ENCODE measurements around the gene SMARCA2. TPM values are rescaled to one million over a fixed set of nuclear protein-coding genes. Genes with fewer than 3 reads are reported as not detected.

The SMARCA2 gene
- polyA plus RNA-seq, 1 donor from 2014 or later: 150 TPM

DNA sequence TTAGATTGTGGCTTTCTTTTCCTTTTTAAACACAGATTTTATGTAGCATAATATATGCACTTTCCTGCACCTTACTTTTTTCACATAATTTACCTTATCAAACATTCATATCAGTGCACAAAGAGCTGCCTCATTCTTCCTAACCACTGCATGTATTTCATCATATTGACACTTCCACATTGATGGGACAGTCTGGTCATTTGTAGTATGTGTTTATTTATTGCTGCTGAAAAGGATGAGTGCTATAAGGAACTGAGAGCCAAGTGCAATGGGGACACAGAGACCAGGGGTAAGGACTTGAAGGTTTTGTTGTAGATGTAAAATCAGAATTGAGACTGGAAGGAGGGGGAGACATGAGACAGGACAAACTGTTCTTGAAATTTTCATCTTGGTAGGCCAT, 193.8 kb downstream of the SMARCA2 start:
- Histone ChIP-seq H3K9me3 (ENCODE audit: low read length) (no peaks in the 10 kb centered on the region), H3K79me2 (replicated peaks; ENCODE audit: insufficient read depth, low read length) (no peaks in the 10 kb centered on the region), H4K20me1 (ENCODE audit: insufficient read depth) (no peaks in the 10 kb centered on the region), H3K4me3 (ENCODE audit: low read length) (no peak overlapping the region), H3K36me3 (ENCODE audit: insufficient read depth, low read length) (no peaks in the 10 kb centered on the region), H3F3A (ENCODE audit: insufficient read depth, low read length, poor library complexity, severe bottlenecking) (no peaks in the 10 kb centered on the region), H3K4me2 (ENCODE audit: low read length) (no peak overlapping the region), H3K27ac (ENCODE audit: low read length) (no peak overlapping the region), H2AFZ (ENCODE audit: low read depth, low read length) (no peak overlapping the region), H3K27me3 (ENCODE audit: insufficient read depth, low read depth, low read length) (no peaks in the 10 kb centered on the region), H3K9me2 (ENCODE audit: insufficient read depth, low read length) (no peaks in the 10 kb centered on the region), H3K9ac (ENCODE audit: low read length) (no peak overlapping the region)
- TF ChIP-seq POLR2AphosphoS5 (IDR thresholded peaks at IDR 0.05): no peak
- no peak for TF ChIP-seq MXI1 (conservative IDR thresholded peaks at IDR 0.05; ENCODE audit: poor library complexity, severe bottlenecking)
- no peak for TF ChIP-seq EP300 (conservative IDR thresholded peaks at IDR 0.05; ENCODE audit: poor library complexity, severe bottlenecking)
- no peak for TF ChIP-seq SMC3 (conservative IDR thresholded peaks at IDR 0.05; ENCODE audit: poor library complexity)
- no peak for TF ChIP-seq RAD21 (conservative IDR thresholded peaks at IDR 0.05)
- no peak for TF ChIP-seq REST (IDR thresholded peaks at IDR 0.05; ENCODE audit: borderline replicate concordance)

DNA sequence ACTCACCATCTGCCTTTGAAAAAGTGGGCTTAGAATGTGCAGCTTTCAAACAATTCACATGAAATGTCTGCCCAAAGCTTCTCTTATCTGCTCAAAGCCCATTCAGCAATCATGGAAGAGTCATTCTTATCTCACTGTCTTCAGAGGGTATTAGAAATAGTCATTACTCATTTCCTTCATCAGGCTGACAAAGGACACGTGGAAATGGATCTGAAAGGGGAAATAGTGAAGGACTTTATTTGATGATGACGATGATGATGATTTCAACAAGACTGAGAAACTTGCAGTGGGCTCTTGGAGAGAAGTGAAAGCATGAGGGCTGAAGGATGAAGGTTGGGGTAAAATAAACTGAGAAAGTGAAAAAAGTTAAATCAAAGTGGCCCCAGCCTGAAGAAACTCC, 194.3 kb downstream of the SMARCA2 start:
- no peak overlapping the region for H2AFZ ChIP-seq (ENCODE audit: low read depth, low read length)
- TF ChIP-seq EP300 (conservative IDR thresholded peaks at IDR 0.05; ENCODE audit: poor library complexity, severe bottlenecking): no peak
- no peak for TF ChIP-seq MXI1 (conservative IDR thresholded peaks at IDR 0.05; ENCODE audit: poor library complexity, severe bottlenecking)
- TF ChIP-seq REST (IDR thresholded peaks at IDR 0.05; ENCODE audit: borderline replicate concordance): no peak
- H4K20me1 ChIP-seq (ENCODE audit: insufficient read depth): no peaks in the 10 kb centered on the region
- H3K27ac ChIP-seq (ENCODE audit: low read length): no peak overlapping the region
- H3K9me3 ChIP-seq (ENCODE audit: low read length): no peaks in the 10 kb centered on the region
- H3K9me2 ChIP-seq (ENCODE audit: insufficient read depth, low read length): no peaks in the 10 kb centered on the region
- no peak overlapping the region for H3K4me3 ChIP-seq (ENCODE audit: low read length)
- no peaks in the 10 kb centered on the region for H3K27me3 ChIP-seq (ENCODE audit: insufficient read depth, low read depth, low read length)
- H3K9ac ChIP-seq (ENCODE audit: low read length): no peak overlapping the region
- no peak overlapping the region for H3K4me2 ChIP-seq (ENCODE audit: low read length)
- no peaks in the 10 kb centered on the region for H3F3A ChIP-seq (ENCODE audit: insufficient read depth, low read length, poor library complexity, severe bottlenecking)
- H3K36me3 ChIP-seq (ENCODE audit: insufficient read depth, low read length): no peaks in the 10 kb centered on the region
- H3K79me2 ChIP-seq (replicated peaks; ENCODE audit: insufficient read depth, low read length): no peaks in the 10 kb centered on the region

GRCh38 chr9:2210201-2210600, 195.1 kb downstream of the SMARCA2 start:
- no peak overlapping the region for H2AFZ ChIP-seq (ENCODE audit: low read depth, low read length)
- H3K4me3 ChIP-seq (ENCODE audit: low read length): no peak overlapping the region
- H3K9me2 ChIP-seq (ENCODE audit: insufficient read depth, low read length): no peaks in the 10 kb centered on the region
- no peak overlapping the region for H3K27ac ChIP-seq (ENCODE audit: low read length)
- no peaks in the 10 kb centered on the region for H3K27me3 ChIP-seq (ENCODE audit: insufficient read depth, low read depth, low read length)
- H4K20me1 ChIP-seq (ENCODE audit: insufficient read depth): no peaks in the 10 kb centered on the region
- TF ChIP-seq CTCF (IDR thresholded peaks at IDR 0.05; ENCODE audit: poor library complexity, severe bottlenecking) (no peak), SMC3 (conservative IDR thresholded peaks at IDR 0.05; ENCODE audit: poor library complexity) (no peak), TAF1 (IDR thresholded peaks at IDR 0.05; ENCODE audit: low read depth) (no peak), REST (IDR thresholded peaks at IDR 0.05; ENCODE audit: borderline replicate concordance) (no peak), EZH2 (IDR thresholded peaks at IDR 0.05; ENCODE audit: borderline replicate concordance, insufficient read depth, low read length, poor library complexity, severe bottlenecking) (no peak), POLR2AphosphoS5 (IDR thresholded peaks at IDR 0.05) (no peak), EP300 (conservative IDR thresholded peaks at IDR 0.05; ENCODE audit: poor library complexity, severe bottlenecking) (no peak), MXI1 (conservative IDR thresholded peaks at IDR 0.05; ENCODE audit: poor library complexity, severe bottlenecking) (no peak), RAD21 (conservative IDR thresholded peaks at IDR 0.05) (no peak)
- no peaks in the 10 kb centered on the region for H3K36me3 ChIP-seq (ENCODE audit: insufficient read depth, low read length)
- H3K4me2 ChIP-seq (ENCODE audit: low read length): no peak overlapping the region
- H3K9me3 ChIP-seq (ENCODE audit: low read length): no peaks in the 10 kb centered on the region
- no peak overlapping the region for H3K9ac ChIP-seq (ENCODE audit: low read length)
- no peaks in the 10 kb centered on the region for H3K79me2 ChIP-seq (replicated peaks; ENCODE audit: insufficient read depth, low read length)
- H3F3A ChIP-seq (ENCODE audit: insufficient read depth, low read length, poor library complexity, severe bottlenecking): no peaks in the 10 kb centered on the region
